ENCODE measurements around the gene CCL2.

CCL2 gene

DNA sequence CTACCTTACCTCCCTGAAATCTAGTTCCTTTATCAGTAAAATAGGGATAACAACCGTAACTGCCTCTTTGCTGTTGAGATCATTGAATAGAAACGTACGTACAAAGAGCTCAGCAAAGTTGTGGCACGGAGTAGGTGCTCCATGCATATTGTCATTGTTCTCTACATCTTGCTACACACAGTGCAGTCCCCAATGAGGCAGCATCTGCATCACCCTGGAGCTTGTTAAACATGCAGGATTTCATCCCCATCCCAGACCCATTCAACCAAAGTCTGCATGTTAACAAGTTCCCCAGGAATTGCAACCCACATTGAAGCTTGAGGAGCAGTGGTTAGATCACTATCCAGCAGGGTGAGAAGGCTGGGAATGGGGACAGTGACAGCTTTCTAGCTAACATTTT lies 33.7 kb upstream of the CCL2 start:
- Histone ChIP-seq H3K4me2 (ENCODE audit: low read length) (no peak overlapping the region), H3K27me3 (ENCODE audit: low read depth, low read length) (peaks cover 56% of the 10 kb centered on the region), H4K20me1 (ENCODE audit: insufficient read depth, low read length) (no peaks in the 10 kb centered on the region)

DNA sequence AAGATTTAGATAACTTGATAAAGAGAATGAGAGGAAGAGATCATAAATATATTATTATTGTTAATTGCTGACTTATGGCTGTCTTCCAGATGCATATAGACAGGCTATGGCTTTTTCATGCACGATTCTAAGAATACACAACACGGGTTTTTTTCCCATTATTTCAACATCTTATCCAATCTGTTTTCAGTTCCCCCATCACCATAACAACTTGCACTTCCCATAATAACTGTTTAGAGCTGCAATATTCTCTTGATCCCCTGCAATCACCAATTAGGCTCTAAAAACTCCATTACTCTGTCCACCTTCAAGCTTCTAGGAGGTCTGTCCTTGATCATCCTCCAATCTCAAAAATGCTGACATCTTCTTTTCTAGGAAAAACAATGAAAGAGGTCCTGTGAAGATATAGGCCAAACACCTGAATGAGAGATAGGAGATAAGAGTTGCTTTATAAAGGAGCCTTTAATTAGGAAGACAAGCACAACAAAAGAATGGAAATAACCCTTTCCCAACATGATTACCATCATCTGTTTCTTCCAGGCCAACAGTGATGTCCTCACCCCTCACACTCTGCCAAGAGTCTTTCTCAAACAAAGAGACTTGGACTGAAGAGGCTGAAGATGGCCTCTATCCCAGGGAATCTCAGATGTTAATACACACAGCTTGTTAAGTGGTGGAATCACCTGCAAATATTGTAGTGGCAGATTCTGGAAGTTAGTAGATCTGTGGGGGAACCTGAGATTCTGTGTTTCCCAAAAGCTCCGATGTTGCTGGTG lies 32.2 kb upstream of the CCL2 start:
- Histone ChIP-seq H3K36me3 (replicated peaks; ENCODE audit: low read depth, low read length) (no peaks in the 10 kb centered on the region), H3K9ac (ENCODE audit: low read length) (no peak overlapping the region), H3K27ac (ENCODE audit: low read length) (no peak overlapping the region)

More for the DNA sequence above, 33.7 kb upstream of the CCL2 start:
- Histone ChIP-seq H3K4me3 (ENCODE audit: low read length) (no peak overlapping the region), H3K9me3 (ENCODE audit: insufficient read depth, low read length) (no peaks in the 10 kb centered on the region), H3K4me1 (ENCODE audit: low read length) (peaks cover 29% of the 10 kb centered on the region), H3K79me2 (ENCODE audit: low read length) (no peaks in the 10 kb centered on the region), H2AFZ (ENCODE audit: low read depth, low read length) (no peak overlapping the region), H3K27ac (ENCODE audit: low read length) (no peak overlapping the region), H3K9ac (ENCODE audit: low read length) (no peak overlapping the region), H3K36me3 (replicated peaks; ENCODE audit: low read depth, low read length) (no peaks in the 10 kb centered on the region)
- TF ChIP-seq, protein P1, sequence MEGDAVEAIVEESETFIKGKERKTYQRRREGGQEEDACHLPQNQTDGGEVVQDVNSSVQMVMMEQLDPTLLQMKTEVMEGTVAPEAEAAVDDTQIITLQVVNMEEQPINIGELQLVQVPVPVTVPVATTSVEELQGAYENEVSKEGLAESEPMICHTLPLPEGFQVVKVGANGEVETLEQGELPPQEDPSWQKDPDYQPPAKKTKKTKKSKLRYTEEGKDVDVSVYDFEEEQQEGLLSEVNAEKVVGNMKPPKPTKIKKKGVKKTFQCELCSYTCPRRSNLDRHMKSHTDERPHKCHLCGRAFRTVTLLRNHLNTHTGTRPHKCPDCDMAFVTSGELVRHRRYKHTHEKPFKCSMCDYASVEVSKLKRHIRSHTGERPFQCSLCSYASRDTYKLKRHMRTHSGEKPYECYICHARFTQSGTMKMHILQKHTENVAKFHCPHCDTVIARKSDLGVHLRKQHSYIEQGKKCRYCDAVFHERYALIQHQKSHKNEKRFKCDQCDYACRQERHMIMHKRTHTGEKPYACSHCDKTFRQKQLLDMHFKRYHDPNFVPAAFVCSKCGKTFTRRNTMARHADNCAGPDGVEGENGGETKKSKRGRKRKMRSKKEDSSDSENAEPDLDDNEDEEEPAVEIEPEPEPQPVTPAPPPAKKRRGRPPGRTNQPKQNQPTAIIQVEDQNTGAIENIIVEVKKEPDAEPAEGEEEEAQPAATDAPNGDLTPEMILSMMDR (IDR thresholded peaks at IDR 0.05; ENCODE audit: low read depth, low read length) = no peak
- TF ChIP-seq EZH2phosphoT487 (IDR thresholded peaks at IDR 0.05; ENCODE audit: low read depth) = no peak

DNA sequence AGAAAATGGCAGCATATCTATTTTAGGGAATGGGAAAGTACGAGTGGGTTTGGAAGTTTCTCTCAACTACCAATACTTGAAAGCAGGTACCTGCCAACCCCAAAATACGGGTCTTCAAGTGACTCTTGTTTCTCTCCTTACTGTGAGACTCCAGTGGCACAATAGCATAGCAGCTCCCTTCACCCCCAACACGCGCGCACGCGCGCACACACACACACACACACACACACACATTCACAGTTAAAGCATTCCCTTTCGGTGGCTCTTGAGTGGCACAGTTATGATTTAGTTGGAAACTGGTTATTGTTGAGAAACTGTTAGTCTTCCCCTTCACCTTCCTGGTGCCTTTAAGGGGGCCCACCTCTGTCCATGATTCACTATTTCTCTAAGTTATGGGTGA lies 30.0 kb upstream of the CCL2 start:
- Histone ChIP-seq H4K20me1 (ENCODE audit: insufficient read depth, low read length) (no peaks in the 10 kb centered on the region), H3K9me3 (ENCODE audit: insufficient read depth, low read length) (no peaks in the 10 kb centered on the region), H3K79me2 (ENCODE audit: low read length) (no peaks in the 10 kb centered on the region), H3K4me3 (ENCODE audit: low read length) (no peak overlapping the region), H3K4me1 (ENCODE audit: low read length) (peaks cover 7% of the 10 kb centered on the region), H3K27ac (ENCODE audit: low read length) (no peak overlapping the region), H3K9ac (ENCODE audit: low read length) (no peak overlapping the region), H3K36me3 (replicated peaks; ENCODE audit: low read depth, low read length) (no peaks in the 10 kb centered on the region), H3K27me3 (ENCODE audit: low read depth, low read length) (peaks cover 75% of the 10 kb centered on the region), H3K4me2 (ENCODE audit: low read length) (no peak overlapping the region), H2AFZ (ENCODE audit: low read depth, low read length) (no peak overlapping the region)
- TF ChIP-seq EZH2phosphoT487 (IDR thresholded peaks at IDR 0.05; ENCODE audit: low read depth) = no peak
- TF ChIP-seq, protein P1 (IDR thresholded peaks at IDR 0.05; ENCODE audit: low read depth, low read length) = no peak

More for the DNA sequence above, 32.2 kb upstream of the CCL2 start:
- Histone ChIP-seq H3K4me1 (ENCODE audit: low read length) (peaks cover 27% of the 10 kb centered on the region), H3K79me2 (ENCODE audit: low read length) (no peaks in the 10 kb centered on the region), H3K4me3 (ENCODE audit: low read length) (no peak overlapping the region), H3K9me3 (ENCODE audit: insufficient read depth, low read length) (no peaks in the 10 kb centered on the region), H3K27me3 (ENCODE audit: low read depth, low read length) (peaks cover 66% of the 10 kb centered on the region), H4K20me1 (ENCODE audit: insufficient read depth, low read length) (no peaks in the 10 kb centered on the region), H2AFZ (ENCODE audit: low read depth, low read length) (no peak overlapping the region), H3K4me2 (ENCODE audit: low read length) (no peak overlapping the region)
- no peak for TF ChIP-seq EZH2phosphoT487 (IDR thresholded peaks at IDR 0.05; ENCODE audit: low read depth)
- TF ChIP-seq, protein P1 (IDR thresholded peaks at IDR 0.05; ENCODE audit: low read depth, low read length) = no peak

DNA sequence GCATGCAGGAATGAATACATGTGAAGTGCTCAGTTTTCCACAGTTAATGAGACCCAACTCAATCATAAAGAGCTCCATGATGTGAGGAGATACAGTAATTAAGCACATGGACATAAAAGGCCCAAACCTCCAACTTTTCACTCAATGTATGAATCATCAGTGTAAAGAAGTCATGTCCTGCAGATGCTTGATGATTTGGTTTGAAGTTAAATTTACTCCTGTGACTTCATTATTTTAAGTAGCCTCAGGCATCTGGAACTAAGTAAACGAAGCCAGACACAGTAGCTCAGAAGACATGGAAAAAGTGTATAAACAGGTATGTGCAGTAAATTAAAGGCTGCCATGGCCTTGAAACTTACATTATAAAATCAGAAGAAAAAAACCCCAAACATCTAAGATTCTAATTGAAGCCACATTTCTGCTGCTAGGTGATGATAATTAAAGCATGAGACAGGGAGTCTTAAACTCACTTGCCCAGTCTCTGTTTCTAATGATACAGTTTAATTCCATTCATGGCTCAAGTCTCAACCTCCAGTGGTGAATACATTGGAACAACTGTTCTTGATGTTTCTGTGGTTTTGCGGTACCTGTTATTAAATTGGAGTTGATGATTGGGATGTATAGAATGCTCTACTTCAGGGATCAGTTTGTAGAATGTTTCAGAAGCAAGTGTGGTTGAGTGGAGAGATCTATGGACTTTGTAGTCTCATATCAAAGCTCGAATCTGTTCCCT lies 28.9 kb upstream of the CCL2 start:
- no peak overlapping the region for H3K9ac ChIP-seq (ENCODE audit: low read length)
- H4K20me1 ChIP-seq (ENCODE audit: insufficient read depth, low read length) = no peaks in the 10 kb centered on the region
- peaks cover 79% of the 10 kb centered on the region for H3K27me3 ChIP-seq (ENCODE audit: low read depth, low read length)
- no peaks in the 10 kb centered on the region for H3K9me3 ChIP-seq (ENCODE audit: insufficient read depth, low read length)
- H3K4me2 ChIP-seq (ENCODE audit: low read length) = no peak overlapping the region
- H3K27ac ChIP-seq (ENCODE audit: low read length) = no peak overlapping the region
- TF ChIP-seq, protein P1 (IDR thresholded peaks at IDR 0.05; ENCODE audit: low read depth, low read length) = no peak
- no peak for TF ChIP-seq EZH2phosphoT487 (IDR thresholded peaks at IDR 0.05; ENCODE audit: low read depth)
- H3K4me1 ChIP-seq (ENCODE audit: low read length) = no peaks in the 10 kb centered on the region
- H3K4me3 ChIP-seq (ENCODE audit: low read length) = no peak overlapping the region
- no peak overlapping the region for H2AFZ ChIP-seq (ENCODE audit: low read depth, low read length)
- H3K79me2 ChIP-seq (ENCODE audit: low read length) = no peaks in the 10 kb centered on the region
- H3K36me3 ChIP-seq (replicated peaks; ENCODE audit: low read depth, low read length) = no peaks in the 10 kb centered on the region

Data from OCI-LY3 (cell line).